NCI-H2227 (cell line): ENCODE measurements around the gene KIF23.
A peak's percentile ranks its signal among the peaks of the same experiment; 100 is the strongest.
"Not testable (repeated sequence)": the region's sequence is repeated elsewhere in the genome, so short reads cannot be mapped to it uniquely, and the experiment has no call there.

Experiments used
- DNase-seq: peaks from one replicate; lab custom pipeline; 2025; ENCODE audit not compliant: unreplicated experiment; lab: John Stamatoyannopoulos, UW

Gene KIF23

DNA sequence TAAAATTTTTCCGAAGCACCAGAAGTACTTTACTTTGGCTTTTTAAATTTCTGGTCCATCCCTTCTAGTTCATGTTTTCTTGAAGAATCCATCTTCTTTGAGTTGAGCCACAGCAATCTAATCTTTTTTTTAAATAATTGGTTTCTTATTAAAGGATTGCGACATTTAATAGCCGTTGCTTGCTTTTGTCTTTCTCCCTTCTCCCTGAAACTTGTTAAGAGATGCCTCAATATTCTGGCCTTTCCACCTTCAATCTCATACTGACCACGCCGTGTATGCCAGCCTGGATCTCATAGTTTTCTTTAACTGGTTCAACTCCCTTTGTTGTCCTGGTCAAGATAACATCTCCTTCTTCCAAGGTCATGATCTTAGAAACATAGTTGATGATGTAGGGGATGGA lies 20.1 kb downstream of the KIF23 start:
- no peak for DNase-seq

DNA sequence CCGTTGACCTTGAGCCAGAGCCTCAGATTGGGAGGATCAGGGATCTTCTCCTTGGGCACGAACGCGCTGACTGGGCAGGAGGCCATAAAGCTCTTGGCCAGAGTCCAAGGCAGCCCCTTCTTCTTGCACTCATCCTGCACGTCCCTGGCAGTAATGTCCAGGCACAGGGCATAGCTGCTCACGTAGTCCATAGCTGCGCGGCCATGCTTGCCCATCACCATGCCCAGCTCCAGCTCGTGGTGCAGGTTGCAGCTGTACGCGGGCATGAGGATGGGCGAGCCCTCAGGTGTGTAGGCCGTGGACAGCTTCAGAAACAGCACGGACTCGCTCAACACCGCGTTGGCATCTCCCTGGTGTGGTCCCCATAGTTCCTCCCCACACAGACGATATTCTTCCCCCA lies 20.5 kb downstream of the KIF23 start:
- no peak for DNase-seq

- no peak for DNase-seq
Observed at GRCh38 chr15:69435985-69436384, 21.8 kb downstream of the KIF23 start.

- no peak for DNase-seq
Observed at GRCh38 chr15:69436951-69437350, 22.8 kb downstream of the KIF23 start.

DNA sequence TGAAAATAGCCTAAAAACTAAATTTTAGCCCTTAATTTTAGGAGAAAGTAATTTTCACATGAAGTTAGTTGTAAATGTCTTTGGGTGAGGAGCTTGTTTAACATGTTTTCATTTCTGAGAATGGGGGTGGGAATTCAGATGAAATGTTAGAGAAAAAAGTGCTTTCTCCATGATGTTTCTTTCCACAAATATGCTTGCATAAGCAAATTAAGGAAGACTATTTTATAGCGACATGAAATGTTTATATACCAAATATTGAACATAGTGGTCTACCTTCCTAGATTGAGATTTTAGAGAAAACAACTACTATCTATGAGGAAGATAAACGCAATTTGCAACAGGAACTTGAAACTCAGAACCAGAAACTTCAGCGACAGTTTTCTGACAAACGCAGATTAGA lies 25.5 kb downstream of the KIF23 start:
- no peak for DNase-seq

DNA sequence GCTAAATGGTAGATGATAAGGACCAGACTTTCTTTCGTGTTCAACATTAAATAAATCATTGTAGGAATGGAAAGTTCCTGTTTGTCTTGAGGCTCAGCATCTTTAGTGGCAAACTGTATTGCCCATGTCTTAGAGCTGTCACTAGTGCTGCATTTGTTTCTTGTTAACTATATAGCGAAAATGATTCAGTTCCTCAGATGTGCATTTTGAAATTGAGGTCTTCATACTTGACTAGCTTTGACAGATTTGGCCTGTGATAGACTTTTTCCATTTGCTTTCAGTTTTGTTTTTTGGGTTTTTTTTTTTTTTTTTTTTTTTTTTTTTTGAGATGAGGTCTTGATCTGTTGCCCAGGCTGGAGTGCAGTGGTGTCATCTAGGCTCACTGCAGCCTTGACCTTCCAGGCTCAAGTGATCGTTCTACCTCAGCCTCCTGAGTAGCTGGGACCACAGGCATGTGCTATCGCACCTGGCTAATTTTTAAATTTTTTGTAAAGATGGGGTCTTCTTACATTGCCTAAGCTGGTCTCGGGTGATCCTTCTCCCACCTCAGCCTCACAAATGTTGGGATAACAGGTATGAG lies 29.0 kb downstream of the KIF23 start:
- DNase-seq: no peak

DNA sequence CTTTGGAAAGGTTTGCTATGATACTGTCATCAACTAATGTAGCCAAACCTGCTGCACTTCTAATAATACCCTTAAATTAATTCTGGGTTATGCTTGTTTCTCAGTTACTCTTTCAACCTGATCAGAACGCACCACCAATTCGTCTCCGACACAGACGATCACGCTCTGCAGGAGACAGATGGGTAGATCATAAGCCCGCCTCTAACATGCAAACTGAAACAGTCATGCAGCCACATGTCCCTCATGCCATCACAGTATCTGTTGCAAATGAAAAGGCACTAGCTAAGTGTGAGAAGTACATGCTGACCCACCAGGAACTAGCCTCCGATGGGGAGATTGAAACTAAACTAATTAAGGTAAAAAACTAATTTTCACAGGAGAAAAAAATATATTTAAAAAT lies 30.5 kb downstream of the KIF23 start:
- DNase-seq: no peak

- no peak for DNase-seq
Observed at GRCh38 chr15:69446953-69447352, 32.8 kb downstream of the KIF23 start.

GRCh38 chr15:69450221-69450620 lies 36.1 kb downstream of the KIF23 start:
- DNase-seq: not testable (repeated sequence)

GRCh38 chr15:69450968-69451695 lies 37.0 kb downstream of the KIF23 start:
- DNase-seq: no peak

- DNase-seq: no peak
Observed at GRCh38 chr15:69451951-69452691, 38.0 kb downstream of the KIF23 start.

GRCh38 chr15:69452692-69453521 lies 38.8 kb downstream of the KIF23 start, which contains the start of gene RPLP1:
Gene RPLP1, plus strand, starts transcription at chr15:69452818. Its CDS starts 131 bp downstream, at chr15:69452949.
- DNase-seq: peak; percentile 93

DNA sequence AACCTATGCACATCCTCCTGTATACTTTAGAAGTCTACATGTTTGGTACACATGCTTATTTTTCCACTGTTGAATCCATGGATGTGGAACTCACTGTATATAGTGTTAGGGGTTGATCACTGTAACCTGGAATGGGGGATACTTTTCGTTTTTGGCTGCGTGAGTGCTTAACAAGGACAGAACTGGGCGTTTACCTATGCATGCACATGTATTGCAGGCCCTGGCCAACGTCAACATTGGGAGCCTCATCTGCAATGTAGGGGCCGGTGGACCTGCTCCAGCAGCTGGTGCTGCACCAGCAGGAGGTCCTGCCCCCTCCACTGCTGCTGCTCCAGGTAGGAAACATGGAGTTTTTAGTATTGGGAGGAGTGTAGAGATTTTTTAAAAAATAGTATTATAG lies 40.8 kb downstream of the KIF23 start:
- no peak for DNase-seq

DNA sequence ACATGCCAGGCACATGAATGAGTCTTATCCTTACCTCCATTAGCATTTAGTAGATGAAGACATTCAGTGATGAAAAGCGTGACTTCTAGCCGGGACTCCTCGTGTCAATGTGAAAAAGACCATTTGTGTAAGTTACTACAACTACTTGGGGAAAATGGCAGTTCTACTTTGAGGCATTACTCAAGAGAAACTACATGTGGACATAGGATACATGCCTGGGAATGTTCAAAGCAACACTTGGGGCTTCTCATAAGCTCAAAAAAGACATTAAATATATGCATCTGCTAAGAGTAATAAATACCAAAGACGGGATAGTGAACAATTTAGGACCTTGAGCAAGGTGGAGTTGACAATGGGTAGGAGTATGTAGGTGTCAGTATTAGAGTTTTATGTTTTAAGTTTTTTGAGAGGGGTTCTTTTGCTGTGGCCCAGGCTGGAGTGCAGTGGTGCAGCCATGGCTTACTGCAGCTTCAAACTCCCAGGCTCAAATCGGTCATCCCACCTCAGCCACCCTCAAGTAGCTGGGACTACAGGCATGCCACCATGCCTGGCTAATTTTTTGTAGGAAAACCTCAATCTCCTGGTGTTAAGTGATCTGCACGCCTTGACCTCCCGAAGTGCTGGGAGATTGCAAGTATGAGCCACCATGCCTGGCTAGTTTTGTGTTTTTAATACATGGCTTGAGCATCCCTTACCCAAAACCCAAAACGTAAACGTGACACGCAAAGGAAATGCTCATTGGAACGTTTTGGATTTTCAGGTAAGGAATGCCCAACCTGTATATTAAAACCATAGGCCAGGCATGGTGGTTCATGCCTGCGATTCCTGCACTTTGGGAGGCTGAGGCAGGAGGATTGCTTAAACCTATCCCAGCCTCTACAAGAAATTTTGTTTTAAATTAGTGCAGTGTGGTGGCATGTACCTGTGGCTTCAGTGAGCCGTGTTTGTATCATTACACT lies 42.3 kb downstream of the KIF23 start:
- DNase-seq: no peak

DNA sequence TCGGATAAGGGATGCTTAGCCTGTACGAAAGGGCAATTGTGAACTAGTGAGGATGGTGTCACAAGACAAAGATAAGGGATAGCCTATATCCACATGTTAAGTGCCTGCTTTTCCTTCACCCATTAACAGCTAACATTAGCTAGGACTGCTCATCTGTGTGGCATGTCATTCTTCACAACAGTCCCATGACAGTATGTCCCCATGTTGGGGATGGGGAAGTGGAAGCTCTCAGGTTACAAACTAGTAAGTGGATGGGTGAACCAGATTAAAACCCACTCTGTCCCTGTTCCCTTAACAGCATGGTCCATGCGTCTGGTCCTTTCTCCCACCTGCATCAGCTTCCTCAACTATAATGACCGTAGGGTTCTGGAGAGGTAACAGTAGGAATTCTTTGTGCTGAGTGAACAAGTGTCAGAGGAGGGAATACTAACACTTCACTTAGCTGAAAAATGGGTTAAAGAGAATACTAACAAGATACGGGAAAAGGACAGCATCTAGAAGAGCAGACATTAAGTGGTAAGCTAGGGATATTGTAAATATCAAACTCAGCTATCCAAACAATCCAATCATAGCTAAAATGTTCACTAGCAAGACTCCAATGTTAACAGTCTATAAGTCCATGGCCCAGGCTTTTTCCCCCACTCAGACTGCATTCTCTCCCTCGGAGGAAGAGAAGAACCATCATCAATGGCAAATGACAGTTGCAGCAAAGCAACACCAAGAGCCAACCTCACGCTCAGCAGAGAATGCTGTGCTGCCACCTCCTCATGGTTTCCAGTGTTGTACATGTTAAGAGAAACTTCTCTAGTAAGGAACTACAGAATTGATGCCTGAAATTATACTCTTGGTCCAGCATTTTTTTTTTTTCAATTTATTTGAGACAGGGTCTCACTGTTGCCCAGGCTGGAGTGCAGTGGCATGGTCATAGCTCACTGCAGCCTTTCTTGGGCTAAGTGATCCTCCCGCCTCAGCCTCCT lies 43.4 kb downstream of the KIF23 start:
- DNase-seq: no peak

DNA sequence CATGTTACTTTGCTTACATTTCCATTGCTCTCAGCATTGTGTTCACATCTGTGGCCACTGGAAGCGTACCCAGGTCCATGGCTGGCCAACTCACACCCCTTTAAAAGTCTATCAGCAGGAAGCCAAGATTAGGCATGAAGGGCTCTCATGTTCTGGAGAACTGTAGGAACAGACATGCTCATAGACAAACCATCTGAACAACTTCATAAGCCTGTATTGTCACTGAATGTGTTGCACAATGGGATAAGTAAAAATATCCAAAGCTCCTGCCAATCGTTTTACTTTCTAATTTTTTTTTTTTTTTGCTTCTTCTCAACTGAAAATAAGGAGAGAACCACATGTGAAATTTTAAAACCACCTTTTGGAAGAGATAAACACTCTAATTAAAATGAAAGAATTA lies 44.9 kb downstream of the KIF23 start:
- no peak for DNase-seq

- DNase-seq: no peak
Observed at GRCh38 chr15:69460481-69460880, 46.3 kb downstream of the KIF23 start.

DNA sequence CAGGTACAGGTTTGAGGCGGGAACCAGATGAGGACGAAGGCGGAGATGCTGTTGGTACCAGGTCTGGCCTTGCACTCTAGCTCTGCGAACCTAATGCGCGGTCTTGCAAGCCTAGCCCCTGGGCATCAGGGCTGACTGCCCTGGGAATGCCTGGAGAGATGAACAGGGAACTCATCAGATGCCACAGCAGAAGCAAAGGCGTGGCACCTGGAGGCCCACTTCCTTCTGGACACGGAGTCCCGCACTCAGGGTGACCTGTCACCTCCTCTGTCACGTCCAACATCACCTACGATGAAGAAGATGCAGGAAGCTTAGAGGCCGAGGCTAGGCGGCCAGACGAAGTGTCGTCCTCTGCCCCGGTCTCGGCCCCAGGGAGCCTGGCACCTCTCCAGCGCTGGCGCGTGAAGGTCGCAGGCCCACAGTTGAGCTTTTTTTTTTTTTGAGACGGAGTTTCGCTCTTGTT lies 47.9 kb downstream of the KIF23 start:
- no peak for DNase-seq
